ENCODE data around the gene FUNDC2. TPM values are rescaled to one million over a fixed set of nuclear protein-coding genes. Genes with fewer than 3 reads are reported as not detected.

FUNDC2 gene
- total and polyA plus RNA-seq, 8 donors: 9.3 to 123 (median 73.2) TPM

GRCh38 chrX:154981116-154981411 lies 45.6 kb upstream of the FUNDC2 start:
- Histone ChIP-seq H3K4me1 (peaks cover 0 to 11% (median 4%) of the 10 kb centered on the region in 4 donors), H3K4me3 (peak overlapping the region in 3 of 4 donors; percentile 33 to 46 (median 37)), H3K9me3 (no peaks in the 10 kb centered on the region), H3K27me3 (no peaks in the 10 kb centered on the region), H3K27ac (no peak overlapping the region), H3K36me3 (no peaks in the 10 kb centered on the region)
- WGBS, 5 donors: 10 to 24% (median 22%) methylated on average over 6 of the region's 6 CpGs
- DNase-seq: no peak
- intact Hi-C loops (cut with DNase I; ENCODE audit: low total_unique reads): no loop called here
- no peak for TF ChIP-seq POLR2A (IDR thresholded peaks at IDR 0.05)
- no peak for TF ChIP-seq POLR2AphosphoS5 (IDR thresholded peaks at IDR 0.05)
- no peak for TF ChIP-seq EP300 (IDR thresholded peaks at IDR 0.05)
- no peak for TF ChIP-seq CTCF (IDR thresholded peaks at IDR 0.05)

- H3K4me1 ChIP-seq: no peaks in the 10 kb centered on the region
- DNase-seq: no peak
- TF ChIP-seq CTCF (IDR thresholded peaks at IDR 0.05) (no peak), EP300 (IDR thresholded peaks at IDR 0.05) (no peak), POLR2AphosphoS5 (IDR thresholded peaks at IDR 0.05) (no peak), POLR2A (IDR thresholded peaks at IDR 0.05) (no peak)
- whole genome bisulfite sequencing, 5 donors: 34 to 68% (median 40%) methylated on average over 3 of the region's 3 CpGs
- intact Hi-C loops (cut with DNase I; ENCODE audit: low total_unique reads): no loop called here
- H3K27ac ChIP-seq: no peak overlapping the region
- no peaks in the 10 kb centered on the region for H3K27me3 ChIP-seq
- no peaks in the 10 kb centered on the region for H3K9me3 ChIP-seq
- no peak overlapping the region for H3K4me3 ChIP-seq
- H3K36me3 ChIP-seq: no peaks in the 10 kb centered on the region
These were observed 39.6 kb upstream of the FUNDC2 start for GRCh38 chrX:154986826-154987575.

GRCh38 chrX:154987940-154988339 lies 38.7 kb upstream of the FUNDC2 start:
- intact Hi-C loops (cut with DNase I; ENCODE audit: low total_unique reads): no loop called here
- Histone ChIP-seq H3K27me3 (no peaks in the 10 kb centered on the region), H3K27ac (no peak overlapping the region), H3K4me3 (no peak overlapping the region), H3K4me1 (no peaks in the 10 kb centered on the region), H3K36me3 (no peaks in the 10 kb centered on the region), H3K9me3 (no peaks in the 10 kb centered on the region)
- 23 to 57% (median 50%) methylated on average over 3 of the region's 3 CpGs for WGBS, 5 donors
- no peak for DNase-seq
- TF ChIP-seq POLR2A (IDR thresholded peaks at IDR 0.05): no peak

GRCh38 chrX:154988719-154989118 lies 37.9 kb upstream of the FUNDC2 start:
- no peak for DNase-seq
- Histone ChIP-seq H3K9me3 (no peaks in the 10 kb centered on the region), H3K36me3 (no peaks in the 10 kb centered on the region), H3K4me1 (no peaks in the 10 kb centered on the region), H3K27me3 (no peaks in the 10 kb centered on the region), H3K4me3 (no peak overlapping the region), H3K27ac (no peak overlapping the region)
- WGBS, 5 donors: 41 to 69% (median 43%) methylated on average over 3 of the region's 3 CpGs
- intact Hi-C loops (cut with DNase I; ENCODE audit: low total_unique reads): no loop called here
- TF ChIP-seq EP300 (IDR thresholded peaks at IDR 0.05): no peak
- no peak for TF ChIP-seq CTCF (IDR thresholded peaks at IDR 0.05)
- TF ChIP-seq POLR2A (IDR thresholded peaks at IDR 0.05): no peak
- TF ChIP-seq POLR2AphosphoS5 (IDR thresholded peaks at IDR 0.05): no peak

- Histone ChIP-seq H3K27me3 (no peaks in the 10 kb centered on the region), H3K36me3 (no peaks in the 10 kb centered on the region), H3K9me3 (no peaks in the 10 kb centered on the region), H3K4me1 (no peaks in the 10 kb centered on the region), H3K4me3 (no peak overlapping the region), H3K27ac (no peak overlapping the region)
- TF ChIP-seq POLR2A (IDR thresholded peaks at IDR 0.05) (no peak), CTCF (IDR thresholded peaks at IDR 0.05) (no peak), POLR2AphosphoS5 (IDR thresholded peaks at IDR 0.05) (no peak), EP300 (IDR thresholded peaks at IDR 0.05) (no peak)
- WGBS, 5 donors: 62 to 86% (median 79%) methylated on average over 3 of the region's 3 CpGs
- no peak for DNase-seq
- intact Hi-C loops (cut with DNase I; ENCODE audit: low total_unique reads): no loop called here
These were observed 36.1 kb upstream of the FUNDC2 start for GRCh38 chrX:154990496-154990895.
